Right hindlimb (tissue), 1 donor: Measurements from ENCODE around the gene TMEM51.
"Not testable (repeated sequence)": the region's sequence is repeated elsewhere in the genome, so short reads cannot be mapped to it uniquely, and the experiment has no call there.

Experiments used
- DNase-seq: peaks from one replicate; pipeline ENCODE4 v3.0.0-alpha.2; 2018

Gene TMEM51

DNA sequence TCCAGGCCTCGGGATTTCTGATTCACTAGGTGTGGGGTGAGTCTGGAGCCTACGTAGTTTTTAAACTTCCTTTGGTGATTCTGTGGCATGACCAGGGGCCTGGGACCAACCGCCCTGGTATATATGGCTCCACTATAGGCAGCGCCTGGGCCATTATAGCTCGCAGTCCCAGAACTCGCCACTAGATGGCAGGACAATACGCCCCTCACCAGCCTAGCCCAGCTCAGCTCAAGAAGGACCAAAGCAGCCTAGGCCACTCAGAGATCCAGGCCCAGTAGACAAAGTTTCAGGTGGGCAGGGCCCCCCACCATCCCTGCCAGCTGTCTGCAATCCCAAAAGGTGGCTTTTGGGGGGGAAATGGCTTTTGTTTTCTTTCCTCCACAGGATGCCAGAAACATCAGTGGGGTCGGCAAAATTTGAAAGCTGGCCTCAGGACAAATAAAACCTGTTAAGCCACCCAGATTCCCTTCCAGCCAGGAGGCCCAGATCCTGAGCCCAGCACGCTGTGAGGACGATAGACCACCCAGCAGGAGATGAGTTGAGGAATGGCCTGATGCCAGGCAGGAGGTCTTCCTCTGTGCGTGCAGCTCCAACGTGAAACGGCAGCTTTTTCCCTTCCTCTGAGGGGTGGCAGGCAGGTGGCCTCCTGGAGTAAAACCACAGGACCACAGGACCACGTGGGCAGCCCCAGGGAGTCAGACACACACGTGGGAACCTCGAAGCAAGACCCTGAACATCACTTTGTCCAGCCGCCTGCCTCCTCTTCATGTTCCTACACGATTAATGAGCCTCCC lies 24.8 kb upstream of the TMEM51 start:
- peak; percentile 81 for DNase-seq

DNA sequence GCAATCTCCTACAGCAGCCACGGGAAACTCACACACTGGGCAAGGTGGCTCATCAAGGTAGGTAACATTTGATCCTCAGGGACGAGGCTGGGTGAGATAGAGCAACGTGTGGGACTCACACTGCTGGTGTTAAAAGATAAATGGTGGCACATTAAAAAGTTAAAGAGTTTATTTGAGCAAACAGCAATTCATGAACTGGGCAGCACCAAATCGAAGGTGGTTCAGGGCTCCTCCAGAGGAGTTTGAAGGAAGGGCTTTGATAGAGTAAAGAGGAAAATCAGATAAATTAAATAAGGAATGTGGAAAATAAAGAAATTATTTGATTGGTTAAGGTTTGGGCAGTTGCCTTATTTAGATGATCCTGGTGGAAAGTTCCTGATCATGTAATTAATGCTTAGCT lies 23.6 kb upstream of the TMEM51 start:
- DNase-seq, result no peak

DNA sequence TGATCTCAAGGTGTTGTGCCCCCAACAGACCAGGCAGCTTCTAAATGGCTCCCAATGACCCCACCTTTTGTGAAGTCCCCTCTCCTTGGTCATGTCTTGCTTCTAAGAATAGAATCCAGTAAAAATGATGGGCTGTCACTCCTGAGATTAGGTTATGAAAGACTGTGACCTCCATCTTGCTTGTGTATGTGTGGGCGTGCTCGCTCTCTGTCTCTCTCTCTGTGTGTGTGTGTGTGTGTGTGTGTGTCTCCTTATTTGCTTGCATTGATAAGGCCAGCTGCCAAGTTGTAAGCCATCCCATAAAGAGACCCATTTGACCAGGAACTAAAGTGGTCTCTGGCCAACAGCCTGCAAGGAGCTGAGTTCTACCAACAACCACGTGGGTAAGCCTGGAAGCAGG lies 22.9 kb upstream of the TMEM51 start:
- no peak for DNase-seq

GRCh38 chr1:15132965-15133364 lies 20.6 kb upstream of the TMEM51 start:
- no peak for DNase-seq

- DNase-seq, result no peak
These were observed 19.3 kb upstream of the TMEM51 start for GRCh38 chr1:15134285-15134684.

GRCh38 chr1:15135604-15136003 lies 17.9 kb upstream of the TMEM51 start:
- DNase-seq, result not testable (repeated sequence)

GRCh38 chr1:15137809-15138208 lies 15.7 kb upstream of the TMEM51 start:
- no peak for DNase-seq

DNA sequence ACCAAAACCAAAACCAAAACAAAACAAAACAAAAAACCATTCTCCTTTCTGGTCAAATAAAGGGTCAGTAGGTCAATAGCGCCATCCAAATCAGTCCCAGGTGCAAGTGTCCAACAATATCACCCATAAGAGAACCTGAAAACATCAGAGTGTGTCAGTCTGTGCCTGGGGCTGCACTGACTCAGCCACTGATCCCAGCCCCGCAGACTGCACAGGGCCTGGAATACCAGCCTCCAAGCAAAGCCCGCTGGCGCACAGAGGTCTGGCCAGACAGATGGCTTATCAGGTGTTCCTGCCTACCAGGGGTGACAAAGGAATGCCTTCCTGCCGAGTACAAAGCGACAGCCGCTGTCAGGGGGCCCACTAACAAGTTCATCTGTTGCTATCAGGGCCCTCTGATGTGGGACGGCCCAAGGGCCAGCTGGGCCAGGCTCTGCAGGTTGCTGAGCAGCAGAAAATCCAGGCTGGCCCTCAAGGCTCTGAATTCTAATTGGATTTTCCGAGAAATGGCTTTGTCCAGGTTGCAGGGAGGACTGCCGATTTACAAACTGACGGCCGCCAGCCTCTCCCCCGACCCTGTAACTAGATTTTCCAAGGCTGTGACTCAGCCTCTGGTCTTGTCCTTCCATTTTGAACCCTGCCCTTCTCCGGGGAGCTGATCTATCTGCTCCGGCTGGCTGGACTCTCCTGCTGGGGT lies 13.7 kb upstream of the TMEM51 start:
- DNase-seq, result no peak

DNA sequence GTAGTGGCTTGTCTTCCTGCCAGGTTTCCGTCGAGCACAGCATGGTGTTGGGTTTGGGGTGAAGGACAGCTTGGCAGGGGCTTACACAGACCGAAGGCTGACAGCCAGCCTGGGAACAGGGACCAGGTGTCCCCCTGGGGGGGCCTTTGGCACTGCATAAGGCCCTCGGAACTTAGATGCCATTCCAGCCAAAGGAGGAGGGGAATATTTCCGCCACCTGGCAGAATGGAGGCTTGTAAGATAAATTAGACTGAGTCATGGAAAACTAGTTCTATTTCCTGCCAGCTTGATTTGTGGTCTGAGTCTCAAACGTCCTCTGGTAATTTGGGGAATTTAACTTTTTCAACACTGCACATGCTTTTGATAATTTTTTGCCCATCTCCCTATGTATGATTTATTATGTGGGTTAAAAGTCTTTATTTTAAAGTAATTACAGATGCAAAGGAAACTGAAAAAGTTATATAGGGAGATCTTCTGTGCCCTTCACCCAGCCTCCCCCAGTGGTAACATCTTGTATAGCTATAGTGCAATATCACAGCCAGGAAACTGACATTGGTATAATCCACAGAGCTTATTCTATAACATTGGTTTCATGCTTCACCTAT lies 11.5 kb upstream of the TMEM51 start:
- peak; percentile 52 for DNase-seq

- no peak for DNase-seq
These were observed 8.2 kb upstream of the TMEM51 start for GRCh38 chr1:15145327-15145726.

DNA sequence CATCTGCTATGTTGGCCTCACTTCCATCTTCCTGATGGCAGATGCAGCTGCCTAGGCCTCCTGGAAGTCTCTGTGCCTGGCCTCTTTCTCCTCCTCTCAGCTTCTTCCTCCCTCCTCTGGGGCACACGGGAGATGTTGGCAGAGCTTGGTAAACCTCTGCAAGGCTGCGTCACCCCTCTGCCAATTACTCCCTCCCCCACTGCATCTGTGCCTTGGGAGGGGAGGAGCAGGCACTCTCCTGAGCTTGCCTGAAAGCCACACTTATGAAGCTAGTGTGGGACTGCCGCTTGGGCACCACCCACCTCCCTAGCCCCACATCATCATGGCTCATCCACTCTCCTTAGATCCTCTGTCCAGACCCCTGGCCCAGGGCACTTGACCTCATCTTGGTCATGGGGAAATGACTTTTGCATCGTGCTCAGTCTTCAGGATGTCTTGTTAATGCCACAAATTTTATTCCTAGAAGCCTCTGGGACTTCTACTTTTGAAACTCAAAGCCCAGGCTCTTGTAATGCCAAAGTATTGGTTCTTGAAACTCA lies 7.3 kb upstream of the TMEM51 start:
- no peak for DNase-seq

- DNase-seq, result no peak
These were observed 6.6 kb upstream of the TMEM51 start for GRCh38 chr1:15146971-15147376.

DNA sequence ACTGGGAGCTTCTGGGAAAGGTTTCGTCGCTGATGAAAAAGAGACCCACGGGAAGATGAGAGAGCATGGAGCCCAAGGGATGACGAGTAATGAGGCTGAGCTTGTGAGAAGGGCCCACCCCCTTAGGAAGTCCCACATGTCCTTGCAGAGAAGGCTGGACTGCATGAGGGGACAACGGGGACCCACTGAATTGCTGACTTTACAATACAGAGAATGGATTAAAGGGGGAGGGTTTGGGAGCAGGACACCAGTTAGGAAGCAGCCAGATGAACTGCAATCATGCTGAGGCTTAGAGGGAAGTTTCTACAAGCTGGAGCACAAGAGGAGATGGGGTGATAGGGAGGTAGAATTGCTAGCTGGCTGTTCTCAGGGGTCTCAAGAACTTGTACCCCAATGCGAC lies 5.5 kb upstream of the TMEM51 start:
- no peak for DNase-seq

DNA sequence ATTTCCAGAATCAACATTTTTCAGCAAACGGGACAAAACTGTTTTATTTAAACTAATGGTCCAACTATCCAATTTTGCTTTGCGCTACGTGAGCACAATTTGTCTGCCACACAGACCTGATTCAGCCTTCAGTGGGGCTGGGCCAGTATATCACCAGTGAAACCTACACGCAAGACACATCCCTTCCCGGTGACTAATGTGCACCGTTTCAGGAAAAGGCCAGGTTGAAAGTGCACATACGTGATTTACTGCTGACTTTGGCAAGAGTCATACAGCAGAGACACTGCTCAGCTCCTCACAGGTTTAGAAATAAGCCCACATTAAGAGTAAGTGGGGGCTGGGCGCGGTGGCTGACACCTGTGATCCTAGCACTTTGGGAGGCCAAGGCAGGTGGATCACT lies 5.1 kb upstream of the TMEM51 start:
- no peak for DNase-seq

DNA sequence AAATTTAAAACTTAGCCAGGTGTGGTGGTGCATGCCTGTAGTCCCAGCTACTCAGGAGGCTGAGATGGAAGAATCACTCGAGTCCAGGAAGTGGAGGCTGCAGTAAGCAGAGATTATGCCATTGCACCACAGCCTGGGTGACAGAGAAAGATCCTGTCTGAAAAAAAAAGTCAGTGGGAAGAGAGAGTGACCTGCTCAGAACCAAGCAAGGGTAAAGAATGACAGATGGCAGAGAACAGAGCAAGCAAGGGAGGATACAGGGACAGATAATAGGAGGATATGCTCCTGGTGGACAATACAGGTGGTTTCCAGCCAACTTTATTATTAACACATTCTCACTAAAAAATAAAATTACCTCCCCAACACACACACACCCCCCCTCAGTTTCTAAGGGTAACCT lies 4.6 kb upstream of the TMEM51 start:
- no peak for DNase-seq

GRCh38 chr1:15150376-15150775 lies 3.2 kb upstream of the TMEM51 start:
- no peak for DNase-seq

GRCh38 chr1:15151377-15151806 lies 2.2 kb upstream of the TMEM51 start:
- no peak for DNase-seq

DNA sequence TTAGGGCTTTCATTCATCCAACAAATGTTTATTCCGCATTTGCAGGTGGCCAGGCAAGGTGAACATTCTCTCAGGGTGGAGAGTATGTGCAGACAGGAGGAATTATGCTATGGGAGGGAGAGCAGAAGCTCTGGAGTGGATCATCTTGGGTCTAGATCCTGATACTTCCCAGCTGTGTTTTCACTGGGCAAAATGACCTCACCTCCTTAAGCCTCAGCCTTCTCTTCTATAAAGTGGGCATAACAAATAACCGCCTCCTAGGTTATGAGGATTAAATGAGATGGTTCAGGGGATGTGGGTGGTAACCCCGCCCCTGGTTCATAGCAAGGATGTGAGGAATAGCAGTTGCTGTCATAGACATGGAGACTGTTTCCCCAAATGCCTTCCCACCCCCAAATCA lies 1.7 kb upstream of the TMEM51 start:
- DNase-seq, result no peak

DNA sequence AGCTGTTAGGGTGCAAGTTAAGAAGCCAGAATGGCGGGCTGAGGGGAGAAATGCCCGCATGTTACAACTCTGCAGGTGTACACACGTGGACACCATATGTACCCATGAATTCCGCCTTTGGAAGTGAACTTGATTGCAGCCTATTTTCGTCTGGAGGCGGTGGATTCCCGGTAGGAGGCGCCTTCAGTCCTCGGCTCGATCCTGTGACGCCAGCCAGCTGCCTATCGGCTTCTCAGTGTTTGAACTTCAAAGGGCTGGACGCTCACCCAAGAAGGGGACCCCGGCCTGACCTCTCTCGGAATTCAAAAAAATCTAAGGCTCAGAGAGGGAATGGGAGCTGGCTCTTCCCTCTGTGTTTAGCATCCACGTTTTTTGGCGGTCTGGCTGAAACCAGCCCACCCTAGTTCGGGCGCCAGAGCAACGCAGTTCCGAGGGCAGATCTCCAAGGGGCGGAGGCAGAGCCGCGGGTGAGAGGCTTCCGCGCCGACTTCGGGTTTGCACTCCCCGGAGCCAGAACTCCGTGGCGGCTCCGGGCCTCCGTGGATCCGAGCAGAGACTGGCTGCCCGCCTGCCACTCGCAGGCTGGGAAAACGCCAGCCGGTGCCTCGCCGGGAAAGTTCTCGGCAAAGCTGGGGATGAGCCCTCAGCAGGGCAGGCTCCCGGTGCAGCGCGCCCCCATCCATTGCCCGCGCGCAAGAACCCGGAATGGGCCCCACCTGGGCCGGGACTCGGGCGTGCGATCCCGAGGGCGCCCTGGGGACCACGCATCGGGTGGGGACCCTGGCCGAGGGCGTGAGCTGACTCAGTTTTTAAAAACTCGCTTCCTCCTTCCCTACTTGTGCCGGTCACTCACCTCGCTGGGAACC lies 996 bp upstream of the TMEM51 start:
- DNase-seq, result peak; percentile 89

GRCh38 chr1:15153842-15154479 lies 414 bp downstream of the TMEM51 start:
- peak; percentile 79 for DNase-seq

GRCh38 chr1:15154480-15155036 lies 1.0 kb downstream of the TMEM51 start:
- DNase-seq, result peak; percentile 57

DNA sequence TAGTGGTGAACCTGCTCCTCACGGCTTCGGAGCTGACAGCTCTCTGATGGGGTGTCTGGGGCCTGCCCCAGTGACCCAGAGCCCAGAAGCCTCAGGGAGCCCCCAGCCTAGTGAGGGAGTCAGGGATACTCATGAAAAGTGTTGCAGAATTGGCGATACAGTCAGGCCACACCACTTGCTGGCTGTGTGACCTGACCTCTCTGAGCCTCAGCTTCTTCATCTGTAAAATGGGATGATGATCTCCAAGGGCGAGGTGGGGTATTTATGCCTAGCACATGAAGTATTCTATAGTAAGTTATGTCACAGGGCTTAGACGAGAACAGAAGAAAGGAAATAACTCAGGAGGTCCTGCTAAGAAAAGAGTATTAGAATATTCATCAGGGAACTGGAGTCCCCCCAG lies 1.6 kb downstream of the TMEM51 start:
- no peak for DNase-seq
